Stimulated activated CD8-positive, alpha-beta memory T cell treated with anti-CD3 and anti-CD28 coated beads, Interleukin-15, amount 100 ng/mL, for 48 hours (primary cell): ENCODE data around the gene KIF22.

ENCODE experiments used
- DNase-seq, 2 donors: peaks; one replicate each; pipeline ENCODE4 v3.0.0-alpha.2; 2020; ENCODE audit warnings: low read depth in 2 of 2

The KIF22 gene

GRCh38 chr16:29840240-29840639 lies 49.7 kb downstream of the KIF22 start:
- DNase-seq, result no peak

- DNase-seq, result no peak
These were observed 51.1 kb downstream of the KIF22 start for GRCh38 chr16:29841631-29842030.

- no peak for DNase-seq
These were observed 52.3 kb downstream of the KIF22 start for GRCh38 chr16:29842732-29843346.

GRCh38 chr16:29843931-29844330 lies 53.4 kb downstream of the KIF22 start:
- no peak for DNase-seq

GRCh38 chr16:29844575-29845331 lies 54.2 kb downstream of the KIF22 start:
- no peak for DNase-seq

- DNase-seq, result no peak
These were observed 55.1 kb downstream of the KIF22 start for GRCh38 chr16:29845656-29846055.

- DNase-seq, result peak; percentile 71 to 73
These were observed 58.1 kb downstream of the KIF22 start for GRCh38 chr16:29848420-29849297.

- no peak for DNase-seq
These were observed 59.0 kb downstream of the KIF22 start for GRCh38 chr16:29849505-29849904.

GRCh38 chr16:29850998-29851397 lies 60.4 kb downstream of the KIF22 start:
- DNase-seq, result no peak

- no peak for DNase-seq
These were observed 62.1 kb downstream of the KIF22 start for GRCh38 chr16:29852654-29853053.

- no peak for DNase-seq
These were observed 64.1 kb downstream of the KIF22 start for GRCh38 chr16:29854520-29855100.
